Mononuclear cell (primary cell): ENCODE results near the gene DND1. TPM values are rescaled to one million over a fixed set of nuclear protein-coding genes. Genes with fewer than 3 reads are reported as not detected.
"Not testable (repeated sequence)": the region's sequence is repeated elsewhere in the genome, so short reads cannot be mapped to it uniquely, and the experiment has no call there.

Source experiments
- H3K27me3 ChIP-seq: 2 replicates; pipeline ENCODE4 v1.6.0; 2011; ENCODE audit warnings: low read length, control low read depth; ENCODE audit not compliant: insufficient read depth
- H3K4me1 ChIP-seq: 2 replicates; pipeline ENCODE4 v1.5.1; 2011; ENCODE audit warnings: mild to moderate bottlenecking, low read length, control low read depth; ENCODE audit not compliant: insufficient read depth
- H3K4me3 ChIP-seq: 2 replicates; pipeline ENCODE4 v1.5.1; 2011; ENCODE audit warnings: mild to moderate bottlenecking, low read length, moderate library complexity
- H3K9me3 ChIP-seq: 2 replicates; pipeline ENCODE4 v1.5.1; 2011; ENCODE audit warnings: low read depth, mild to moderate bottlenecking, control low read depth, low read length
- total RNA-seq: library from RNA; depleted of rRNA; stranded (reverse); fragments of >200 nt; gene quantifications from one replicate; pipeline ENCODE4 v1.2.3, GENCODE V29; 2012

DND1 gene
- total RNA-seq, 1 donor, result 0.31 TPM

DNA sequence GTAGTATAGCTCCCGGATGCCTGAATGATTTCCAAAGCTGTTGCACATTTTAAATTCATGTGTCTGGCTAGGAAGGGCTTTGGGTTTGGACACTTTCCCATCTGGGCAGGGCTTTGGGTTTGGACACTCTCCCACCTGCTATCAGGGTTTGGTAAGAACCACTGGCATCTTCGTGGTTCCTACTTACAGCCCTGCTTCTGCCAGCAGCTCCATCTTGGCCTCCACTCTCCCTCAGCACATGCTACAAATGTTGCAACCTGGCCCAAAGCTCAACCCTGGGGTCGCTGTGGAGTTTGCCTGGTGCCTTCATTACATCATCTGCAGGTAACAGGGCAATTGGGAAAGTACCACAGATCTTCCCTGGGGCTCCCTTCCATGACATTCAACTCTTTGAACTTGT lies 30.7 kb downstream of the DND1 start:
- Histone ChIP-seq H3K27me3 (no peaks in the 10 kb centered on the region), H3K9me3 (no peaks in the 10 kb centered on the region), H3K4me1 (peaks cover 42% of the 10 kb centered on the region), H3K4me3 (no peak overlapping the region)

- Histone ChIP-seq H3K4me3 (no peak overlapping the region), H3K27me3 (no peaks in the 10 kb centered on the region), H3K9me3 (no peaks in the 10 kb centered on the region), H3K4me1 (peaks cover 48% of the 10 kb centered on the region)
These were observed 31.7 kb downstream of the DND1 start for GRCh38 chr5:140641716-140642115.

DNA sequence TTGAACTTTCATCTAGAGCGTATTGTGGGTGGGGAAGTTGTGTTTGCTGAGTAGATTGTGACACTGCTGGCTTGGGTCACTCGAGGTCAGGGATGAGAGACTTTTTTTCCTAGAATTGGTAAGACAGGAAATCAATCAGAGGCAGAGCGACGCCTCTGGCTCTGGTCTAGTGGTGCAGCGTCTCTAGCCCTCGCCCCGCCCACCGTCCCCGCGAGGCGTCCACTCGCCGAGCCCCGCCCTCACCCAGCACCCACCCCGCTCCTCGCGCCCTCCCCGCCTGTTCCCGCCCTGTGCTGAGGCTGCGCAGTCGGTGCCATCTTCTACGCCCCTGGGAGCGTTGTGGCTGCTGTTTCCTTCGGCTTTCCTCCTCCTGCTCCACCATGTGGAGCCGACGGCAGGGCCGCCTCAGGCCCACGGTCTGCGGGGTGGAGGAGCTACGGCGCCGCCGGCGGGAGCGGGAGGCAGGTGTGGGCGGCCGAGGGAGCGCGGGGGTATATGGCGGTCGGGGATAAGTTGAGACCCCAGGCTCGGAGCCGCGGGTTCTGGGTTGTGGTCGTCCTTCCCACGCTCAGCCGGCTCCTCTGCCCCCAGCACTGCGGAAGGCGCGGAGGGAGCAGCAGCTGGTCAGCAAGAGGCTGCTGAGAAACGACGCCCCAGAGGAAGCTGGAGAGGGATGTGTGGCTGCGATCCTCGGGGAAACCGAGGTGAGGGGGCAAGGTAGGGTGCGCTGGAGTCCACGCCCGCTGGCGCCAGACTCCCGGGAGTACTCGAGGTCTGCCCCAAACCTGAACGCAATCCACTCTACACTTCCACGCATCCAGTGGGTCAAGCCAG lies 34.0 kb downstream of the DND1 start, which contains the start of gene TMCO6:
Gene TMCO6 (plus strand): TSS at position 304 of the 834 bp plus-strand sequence. CDS start 77 bp downstream, at position 381.
- H3K27me3 ChIP-seq, result no peaks in the 10 kb centered on the region
- no peaks in the 10 kb centered on the region for H3K9me3 ChIP-seq
- peaks cover 48% of the 10 kb centered on the region for H3K4me1 ChIP-seq

DNA sequence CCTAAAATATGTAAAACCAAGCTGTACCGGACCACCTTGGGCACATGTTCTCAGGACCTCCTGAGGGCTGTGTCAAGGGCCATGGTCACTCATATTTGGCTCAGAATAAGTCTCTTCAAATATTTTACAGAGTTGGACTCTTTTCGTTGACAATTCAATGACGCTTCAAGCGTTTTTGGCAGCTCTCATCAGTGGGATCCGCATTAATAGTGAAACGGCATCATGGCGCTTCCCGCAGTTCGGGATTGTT lies 34.6 kb downstream of the DND1 start:
- Histone ChIP-seq H3K4me3 (peak overlapping the region; percentile 67), H3K4me1 (peaks cover 53% of the 10 kb centered on the region)
- not testable (repeated sequence) for H3K9me3 ChIP-seq, H3K27me3 ChIP-seq

More for the DNA sequence above, 34.0 kb downstream of the DND1 start, which contains the start of gene TMCO6:
- H3K4me3 ChIP-seq, result peak within 1 kb of the TSS; percentile 67

DNA sequence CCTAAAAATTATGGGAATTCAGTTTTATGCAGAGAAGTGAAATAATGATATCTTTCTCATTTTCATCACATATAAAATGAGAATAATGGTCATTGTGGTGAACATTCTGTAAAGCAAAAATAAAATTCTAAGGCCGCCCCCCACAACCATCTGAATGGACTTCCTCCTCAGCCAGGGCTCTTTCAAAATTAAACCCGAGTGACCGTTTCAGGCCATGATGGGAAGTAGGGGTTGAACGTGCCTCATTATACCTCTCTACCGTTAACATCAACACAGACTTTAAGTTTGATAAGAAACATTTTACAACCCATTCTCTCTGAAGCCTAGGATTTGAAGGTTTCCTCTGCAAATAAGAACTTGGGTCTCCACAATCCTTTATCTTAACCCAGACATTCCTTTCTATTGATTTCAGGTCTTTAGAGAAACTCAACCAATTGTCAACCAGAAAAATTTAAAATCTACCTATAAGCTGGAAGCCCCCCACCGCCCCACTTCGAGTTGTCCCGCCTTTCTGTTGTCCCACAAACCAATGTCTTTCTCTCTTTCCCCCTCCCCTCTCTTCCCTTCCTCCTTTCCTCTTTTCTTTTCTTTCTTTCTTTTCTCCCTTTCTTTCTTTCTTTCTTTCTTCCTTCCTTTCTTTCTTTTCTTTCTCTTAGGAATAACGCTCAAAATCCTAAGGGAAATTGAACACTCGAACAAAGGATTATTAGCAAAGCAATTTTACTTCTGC lies 35.8 kb downstream of the DND1 start:
- Histone ChIP-seq H3K4me1 (peaks cover 64% of the 10 kb centered on the region), H3K4me3 (no peak overlapping the region), H3K27me3 (no peaks in the 10 kb centered on the region), H3K9me3 (no peaks in the 10 kb centered on the region)

DNA sequence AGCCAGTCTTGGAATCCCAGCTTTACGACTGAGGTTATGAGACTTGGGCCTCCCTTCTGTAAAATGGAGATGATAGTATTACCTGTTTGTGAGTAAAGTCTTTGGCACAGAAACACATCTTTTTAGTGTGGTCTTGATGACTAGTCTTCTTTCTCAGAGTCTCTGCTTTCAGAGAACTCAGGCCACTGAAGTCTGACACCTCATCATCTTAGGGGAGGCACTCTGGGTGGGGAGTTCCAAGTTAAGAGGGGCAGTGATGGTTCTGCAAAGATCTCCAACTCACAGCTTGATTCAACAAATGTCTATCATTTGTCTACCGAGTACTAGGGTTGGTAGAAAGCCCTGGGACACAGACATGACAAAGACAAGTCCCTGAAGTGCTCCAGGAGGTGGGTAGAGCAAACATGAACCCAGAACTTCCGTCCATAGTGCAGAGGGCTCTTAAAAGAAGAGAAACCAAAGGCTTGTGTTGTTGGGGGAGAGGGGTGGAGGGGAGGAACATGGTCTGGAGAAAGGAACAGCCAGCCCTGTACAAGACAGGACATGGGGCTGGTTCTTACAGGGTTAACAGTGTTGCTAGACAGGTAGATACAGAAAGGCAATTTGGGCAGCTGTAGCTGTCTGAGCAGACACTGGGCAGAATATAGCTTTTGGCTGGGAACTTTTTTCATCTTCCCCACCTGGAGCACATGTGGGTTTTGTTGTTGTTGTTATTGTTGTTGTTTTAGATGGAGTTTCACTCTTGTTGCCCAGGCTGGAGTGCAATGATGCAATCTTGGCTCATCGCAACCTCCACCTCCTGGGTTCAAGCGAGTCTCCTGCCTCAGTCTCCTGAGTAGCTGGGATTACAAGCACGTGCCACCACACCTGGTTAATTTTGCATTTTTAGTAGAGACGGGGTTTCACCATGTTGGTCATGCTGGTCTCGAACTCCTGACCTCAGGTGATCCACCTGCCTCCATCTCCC lies 37.8 kb downstream of the DND1 start:
- no peaks in the 10 kb centered on the region for H3K9me3 ChIP-seq
- H3K4me1 ChIP-seq, result peaks cover 72% of the 10 kb centered on the region
- H3K4me3 ChIP-seq, result no peak overlapping the region
- peaks cover 3% of the 10 kb centered on the region for H3K27me3 ChIP-seq

DNA sequence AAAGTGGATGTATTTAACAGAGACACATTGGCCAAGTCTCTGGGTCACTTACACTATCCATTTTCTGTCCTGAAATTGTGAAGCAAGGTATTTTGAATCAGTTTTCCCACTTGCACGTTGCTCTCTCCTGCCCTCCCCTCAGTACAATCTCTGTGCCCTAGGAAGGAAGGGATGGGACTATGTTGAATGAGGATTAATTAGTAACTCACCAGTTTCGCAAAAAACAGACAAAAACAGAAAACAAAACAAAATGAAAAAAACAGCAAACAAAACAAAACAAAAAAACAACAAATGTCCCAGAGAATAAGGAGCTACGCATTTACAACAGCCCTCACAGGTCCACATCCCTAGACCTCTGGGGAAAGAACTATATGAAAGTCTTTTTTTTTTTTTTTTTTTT lies 39.3 kb downstream of the DND1 start:
- no peak overlapping the region for H3K4me3 ChIP-seq

DNA sequence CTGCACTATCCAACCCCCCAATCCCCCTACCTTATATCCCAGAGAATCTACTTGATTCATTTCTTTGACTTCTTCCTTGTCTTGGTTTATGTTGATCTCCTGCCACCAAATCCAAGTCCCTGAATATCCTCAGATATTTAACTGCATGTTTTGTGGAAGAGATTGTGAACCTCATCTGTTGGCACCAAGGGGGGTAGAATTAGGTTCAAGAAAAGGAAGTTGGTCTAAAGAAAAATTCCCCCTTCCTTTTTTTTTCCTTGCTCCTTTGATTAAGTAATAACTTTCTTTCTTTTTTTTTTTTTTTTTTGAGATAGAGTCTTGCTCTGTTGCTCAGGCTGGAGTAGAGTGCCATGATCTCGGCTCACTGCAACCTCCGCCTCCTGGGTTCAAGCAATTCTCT lies 39.9 kb downstream of the DND1 start:
- Histone ChIP-seq H3K9me3 (no peaks in the 10 kb centered on the region), H3K4me3 (peak overlapping the region; percentile 61)

More for the DNA sequence above, 39.3 kb downstream of the DND1 start:
- H3K9me3 ChIP-seq, result no peaks in the 10 kb centered on the region
- peaks cover 68% of the 10 kb centered on the region for H3K4me1 ChIP-seq
- peaks cover 3% of the 10 kb centered on the region for H3K27me3 ChIP-seq

GRCh38 chr5:140633021-140633471 lies 40.3 kb downstream of the DND1 start, which contains the start of gene CD14:
Gene CD14 (minus strand): TSS chr5:140633175. CDS start chr5:140633071, 104 bp downstream.
- no peaks in the 10 kb centered on the region for H3K9me3 ChIP-seq
- H3K27me3 ChIP-seq, result peaks cover 3% of the 10 kb centered on the region
- peak within 1 kb of the TSS; percentile 61 for H3K4me3 ChIP-seq
- H3K4me1 ChIP-seq, result peaks cover 68% of the 10 kb centered on the region

More for the DNA sequence above, 39.9 kb downstream of the DND1 start:
- H3K27me3 ChIP-seq, result peaks cover 3% of the 10 kb centered on the region
- peaks cover 69% of the 10 kb centered on the region for H3K4me1 ChIP-seq

DNA sequence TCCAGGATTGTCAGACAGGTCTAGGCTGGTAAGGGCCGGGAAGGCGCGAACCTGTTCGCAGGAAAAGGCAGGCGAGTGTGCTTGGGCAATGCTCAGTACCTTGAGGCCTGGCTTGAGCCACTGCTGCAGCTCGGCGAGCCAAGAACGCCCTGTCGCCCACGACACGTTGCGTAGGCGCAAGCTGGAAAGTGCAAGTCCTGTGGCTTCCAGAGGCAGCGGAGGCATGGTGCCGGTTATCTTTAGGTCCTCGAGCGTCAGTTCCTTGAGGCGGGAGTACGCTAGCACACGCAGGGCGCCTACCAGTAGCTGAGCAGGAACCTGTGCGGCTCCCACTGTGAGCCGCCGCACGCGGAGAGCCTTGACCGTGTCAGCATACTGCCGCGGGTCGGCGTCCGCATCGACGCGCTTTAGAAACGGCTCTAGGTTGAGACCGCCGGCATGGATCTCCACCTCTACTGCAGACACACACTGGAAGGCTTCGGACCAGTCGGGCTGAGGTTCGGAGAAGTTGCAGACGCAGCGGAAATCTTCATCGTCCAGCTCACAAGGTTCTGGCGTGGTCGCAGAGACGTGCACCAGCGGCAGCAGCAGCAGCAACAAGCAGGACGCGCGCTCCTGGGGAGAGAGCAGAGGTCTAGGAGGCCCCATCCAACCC lies 40.9 kb downstream of the DND1 start:
- H3K4me1 ChIP-seq, result peaks cover 63% of the 10 kb centered on the region
- H3K4me3 ChIP-seq, result peak overlapping the region; percentile 61
- H3K27me3 ChIP-seq, result peaks cover 3% of the 10 kb centered on the region
- H3K9me3 ChIP-seq, result no peaks in the 10 kb centered on the region

- Histone ChIP-seq H3K4me3 (peak overlapping the region; percentile 61), H3K4me1 (peaks cover 57% of the 10 kb centered on the region), H3K27me3 (peaks cover 3% of the 10 kb centered on the region), H3K9me3 (no peaks in the 10 kb centered on the region)
These were observed 41.5 kb downstream of the DND1 start for GRCh38 chr5:140631831-140632365.

- peaks cover 54% of the 10 kb centered on the region for H3K4me1 ChIP-seq
- peaks cover 3% of the 10 kb centered on the region for H3K27me3 ChIP-seq
- H3K4me3 ChIP-seq, result peak overlapping the region; percentile 61
- H3K9me3 ChIP-seq, result no peaks in the 10 kb centered on the region
These were observed 42.3 kb downstream of the DND1 start for GRCh38 chr5:140631036-140631417.

DNA sequence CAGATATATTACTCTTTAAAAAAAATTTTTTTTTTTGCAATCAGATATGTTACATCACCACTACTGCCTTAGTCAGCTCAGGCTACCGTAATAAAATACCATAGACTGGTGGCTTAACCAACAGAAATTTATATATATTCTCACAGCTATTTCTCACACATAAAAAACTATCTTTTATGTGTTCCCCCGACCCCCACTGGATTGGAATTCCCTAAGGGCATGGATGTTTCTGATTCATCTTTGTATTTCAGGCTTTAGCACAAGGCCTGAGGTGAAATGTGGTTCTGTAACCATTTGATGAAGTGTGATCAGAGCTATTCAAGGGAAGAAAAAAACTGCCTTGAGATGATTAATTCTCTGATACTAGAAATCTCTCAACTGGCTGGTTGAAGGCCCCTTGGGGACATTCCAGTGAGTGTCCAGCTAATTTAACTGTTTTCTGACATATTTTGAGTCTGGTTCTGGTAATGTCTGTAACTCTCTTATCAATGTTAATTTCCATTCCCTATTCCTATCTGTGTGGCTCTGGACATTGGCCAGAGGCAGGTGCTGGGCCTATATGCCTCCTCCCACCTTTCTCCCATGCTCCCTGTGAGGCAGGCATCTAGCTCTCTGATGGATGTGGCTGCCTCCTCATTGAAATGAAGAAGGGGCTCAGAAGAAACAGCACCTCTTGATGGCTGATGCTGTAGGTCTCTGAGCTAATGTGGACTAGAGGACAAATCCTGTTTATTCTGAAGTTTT lies 42.9 kb downstream of the DND1 start:
- Histone ChIP-seq H3K4me3 (peak overlapping the region; percentile 61), H3K27me3 (peaks cover 3% of the 10 kb centered on the region), H3K4me1 (peaks cover 51% of the 10 kb centered on the region), H3K9me3 (no peaks in the 10 kb centered on the region)
